Gastroesophageal sphincter (tissue), 3 donors: Measurements from ENCODE around the gene NKX2-2.

Source experiments
- EP300 ChIP-seq: sonication (generic); formaldehyde crosslinking; IDR thresholded peaks from one replicate; pipeline ENCODE4 v1.6.1; 2017; ENCODE audit warnings: antibody characterized with exemption, mild to moderate bottlenecking
- POLR2A ChIP-seq, 2 donors: fragments of 450-650 bp; IDR thresholded peaks; one replicate each; pipeline ENCODE4 v1.6.1; 2017; ENCODE audit warnings: antibody characterized with exemption in 2 of 2, mild to moderate bottlenecking in 2 of 2, moderate library complexity in 1 of 2
- POLR2AphosphoS5 ChIP-seq: sonication (generic); formaldehyde crosslinking; IDR thresholded peaks from one replicate; pipeline ENCODE4 v1.6.1; 2017; ENCODE audit warnings: antibody characterized with exemption
- TF ChIP-seq, protein P1 (sequence below), 4 experiments: fragments of 200-600 bp in 2 of 4; fragments of 450-650 bp in 2 of 4; sonication (generic) in 1 of 4; IDR thresholded peaks; one replicate each; pipeline ENCODE4 v1.5.1; 2017 to 2019; ENCODE audit warnings: antibody characterized with exemption in 4 of 4, mild to moderate bottlenecking in 2 of 4, moderate library complexity in 2 of 4

GRCh38 chr20:21534453-21534852 lies 20.6 kb upstream of the NKX2-2 start:
- TF ChIP-seq, protein P1, sequence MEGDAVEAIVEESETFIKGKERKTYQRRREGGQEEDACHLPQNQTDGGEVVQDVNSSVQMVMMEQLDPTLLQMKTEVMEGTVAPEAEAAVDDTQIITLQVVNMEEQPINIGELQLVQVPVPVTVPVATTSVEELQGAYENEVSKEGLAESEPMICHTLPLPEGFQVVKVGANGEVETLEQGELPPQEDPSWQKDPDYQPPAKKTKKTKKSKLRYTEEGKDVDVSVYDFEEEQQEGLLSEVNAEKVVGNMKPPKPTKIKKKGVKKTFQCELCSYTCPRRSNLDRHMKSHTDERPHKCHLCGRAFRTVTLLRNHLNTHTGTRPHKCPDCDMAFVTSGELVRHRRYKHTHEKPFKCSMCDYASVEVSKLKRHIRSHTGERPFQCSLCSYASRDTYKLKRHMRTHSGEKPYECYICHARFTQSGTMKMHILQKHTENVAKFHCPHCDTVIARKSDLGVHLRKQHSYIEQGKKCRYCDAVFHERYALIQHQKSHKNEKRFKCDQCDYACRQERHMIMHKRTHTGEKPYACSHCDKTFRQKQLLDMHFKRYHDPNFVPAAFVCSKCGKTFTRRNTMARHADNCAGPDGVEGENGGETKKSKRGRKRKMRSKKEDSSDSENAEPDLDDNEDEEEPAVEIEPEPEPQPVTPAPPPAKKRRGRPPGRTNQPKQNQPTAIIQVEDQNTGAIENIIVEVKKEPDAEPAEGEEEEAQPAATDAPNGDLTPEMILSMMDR (IDR thresholded peaks at IDR 0.05): no peak
- TF ChIP-seq POLR2AphosphoS5 (no peak), POLR2A (IDR thresholded peaks at IDR 0.05) (no peak), EP300 (no peak)
